ENCODE data around the gene GIPC1. TPM values are rescaled to one million over a fixed set of nuclear protein-coding genes. Genes with fewer than 3 reads are reported as not detected.
A peak's percentile ranks its signal among the peaks of the same experiment; 100 is the strongest.

The GIPC1 gene
- total and polyA plus RNA-seq, 9 donors: 14.7 to 64.5 (median 40.9) TPM

DNA sequence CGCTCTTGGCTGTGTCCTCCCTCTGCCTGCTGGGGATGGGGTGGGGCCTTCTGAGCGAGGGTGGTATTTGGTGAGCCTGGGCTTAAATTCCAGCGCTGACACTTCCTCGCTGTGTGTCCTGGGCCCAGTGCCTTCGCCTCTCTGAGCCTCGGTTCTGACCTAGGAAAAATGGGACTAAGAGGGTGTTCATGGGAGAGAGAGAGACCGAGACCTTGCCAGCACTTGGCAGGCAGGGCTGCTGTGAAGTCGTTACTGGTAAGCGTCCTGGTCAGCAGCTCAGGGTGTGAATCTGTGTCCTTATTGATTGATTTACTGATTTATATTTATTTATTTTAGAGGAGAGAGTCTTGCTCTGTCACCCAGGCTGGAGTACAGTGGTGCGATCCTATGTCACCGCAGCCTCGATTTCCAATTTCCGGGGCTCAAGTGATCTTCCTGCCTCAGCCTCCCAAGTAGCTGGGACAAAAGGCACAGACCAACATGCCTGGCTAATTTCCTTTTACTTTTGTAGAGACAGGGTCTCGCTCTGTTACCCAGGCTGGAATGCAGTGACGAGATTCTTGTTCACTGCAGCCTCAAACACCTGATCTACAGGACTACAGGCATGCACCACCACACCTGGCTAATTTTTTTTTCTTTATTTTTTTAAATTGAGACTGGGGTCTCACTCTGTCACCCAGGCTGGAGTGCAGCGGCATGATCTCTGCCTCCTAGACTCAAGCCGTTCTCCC lies 60.4 kb downstream of the GIPC1 start:
- H3K4me1 ChIP-seq (ENCODE audit: insufficient read depth): peaks cover 14% of the 10 kb centered on the region
- no peaks in the 10 kb centered on the region for H3K36me3 ChIP-seq
- no peak for DNase-seq
- H3K27me3 ChIP-seq: no peaks in the 10 kb centered on the region
- no peak overlapping the region for H3K4me3 ChIP-seq
- H3K27ac ChIP-seq: no peak overlapping the region
- intact Hi-C loops (cut with DNase I): no loop called here
- H3K9me3 ChIP-seq: no peaks in the 10 kb centered on the region
- TF ChIP-seq, protein P1, sequence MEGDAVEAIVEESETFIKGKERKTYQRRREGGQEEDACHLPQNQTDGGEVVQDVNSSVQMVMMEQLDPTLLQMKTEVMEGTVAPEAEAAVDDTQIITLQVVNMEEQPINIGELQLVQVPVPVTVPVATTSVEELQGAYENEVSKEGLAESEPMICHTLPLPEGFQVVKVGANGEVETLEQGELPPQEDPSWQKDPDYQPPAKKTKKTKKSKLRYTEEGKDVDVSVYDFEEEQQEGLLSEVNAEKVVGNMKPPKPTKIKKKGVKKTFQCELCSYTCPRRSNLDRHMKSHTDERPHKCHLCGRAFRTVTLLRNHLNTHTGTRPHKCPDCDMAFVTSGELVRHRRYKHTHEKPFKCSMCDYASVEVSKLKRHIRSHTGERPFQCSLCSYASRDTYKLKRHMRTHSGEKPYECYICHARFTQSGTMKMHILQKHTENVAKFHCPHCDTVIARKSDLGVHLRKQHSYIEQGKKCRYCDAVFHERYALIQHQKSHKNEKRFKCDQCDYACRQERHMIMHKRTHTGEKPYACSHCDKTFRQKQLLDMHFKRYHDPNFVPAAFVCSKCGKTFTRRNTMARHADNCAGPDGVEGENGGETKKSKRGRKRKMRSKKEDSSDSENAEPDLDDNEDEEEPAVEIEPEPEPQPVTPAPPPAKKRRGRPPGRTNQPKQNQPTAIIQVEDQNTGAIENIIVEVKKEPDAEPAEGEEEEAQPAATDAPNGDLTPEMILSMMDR (IDR thresholded peaks at IDR 0.05): no peak
- TF ChIP-seq EP300 (IDR thresholded peaks at IDR 0.05): no peak
- TF ChIP-seq POLR2A (IDR thresholded peaks at IDR 0.05): no peak
- WGBS, 3 donors: 75 to 83% (median 80%) methylated on average over 16 to 17 of the region's 17 CpGs

DNA sequence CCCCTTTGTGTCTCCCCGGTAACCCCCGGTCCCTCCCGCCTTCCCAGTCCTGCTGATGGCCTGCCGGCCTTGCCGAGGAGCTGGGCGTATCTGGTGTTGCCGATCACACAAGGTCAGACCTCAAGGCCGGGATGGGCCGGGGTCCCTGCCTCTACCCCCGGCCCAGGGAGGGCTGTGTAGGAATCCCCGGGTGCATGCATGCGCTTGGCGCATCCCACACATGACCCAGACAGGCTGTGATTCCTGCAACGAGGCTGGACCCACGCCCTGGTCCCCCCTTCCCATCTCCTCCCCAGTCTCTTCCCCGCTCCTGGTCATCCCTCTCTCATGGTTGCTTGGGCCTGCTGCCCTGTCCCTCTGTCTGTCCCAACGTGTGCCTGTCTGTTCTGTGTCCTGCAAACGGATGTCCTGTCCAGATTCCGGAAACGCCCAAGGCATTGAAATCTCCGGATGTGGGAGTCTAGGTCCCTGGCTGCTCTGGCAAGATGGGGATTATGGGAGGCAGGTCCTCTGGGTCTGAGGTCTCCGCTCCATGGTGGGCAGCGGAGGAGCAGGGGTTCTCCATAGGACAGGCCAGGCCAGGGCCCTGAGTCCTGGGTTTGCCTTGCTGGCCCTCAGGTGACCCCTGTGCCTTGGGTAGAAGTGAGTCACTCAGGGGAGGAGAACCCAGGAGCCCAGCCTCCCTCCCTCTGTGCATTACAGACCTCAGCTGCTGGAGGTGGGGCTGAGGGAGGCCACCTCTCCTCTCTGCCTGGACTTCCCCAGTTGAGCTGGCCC lies 61.2 kb downstream of the GIPC1 start:
- DNase-seq: peak in 4 of 5 donors; percentile 41 to 65 (median 52)
- Histone ChIP-seq H3K27me3 (no peaks in the 10 kb centered on the region), H3K4me1 (ENCODE audit: insufficient read depth) (peaks cover 14% of the 10 kb centered on the region), H3K4me3 (peak overlapping the region; percentile 69), H3K27ac (peak overlapping the region in 1 of 2 donors; percentile 67), H3K36me3 (no peaks in the 10 kb centered on the region), H3K9me3 (no peaks in the 10 kb centered on the region)
- WGBS, 3 donors: 18 to 32% (median 26%) methylated on average over 23 of the region's 23 CpGs
- intact Hi-C loops (cut with DNase I): no loop called here
- TF ChIP-seq POLR2A (IDR thresholded peaks at IDR 0.05): no peak
- no peak for TF ChIP-seq EP300 (IDR thresholded peaks at IDR 0.05)
- TF ChIP-seq, protein P1 (IDR thresholded peaks at IDR 0.05): no peak

DNA sequence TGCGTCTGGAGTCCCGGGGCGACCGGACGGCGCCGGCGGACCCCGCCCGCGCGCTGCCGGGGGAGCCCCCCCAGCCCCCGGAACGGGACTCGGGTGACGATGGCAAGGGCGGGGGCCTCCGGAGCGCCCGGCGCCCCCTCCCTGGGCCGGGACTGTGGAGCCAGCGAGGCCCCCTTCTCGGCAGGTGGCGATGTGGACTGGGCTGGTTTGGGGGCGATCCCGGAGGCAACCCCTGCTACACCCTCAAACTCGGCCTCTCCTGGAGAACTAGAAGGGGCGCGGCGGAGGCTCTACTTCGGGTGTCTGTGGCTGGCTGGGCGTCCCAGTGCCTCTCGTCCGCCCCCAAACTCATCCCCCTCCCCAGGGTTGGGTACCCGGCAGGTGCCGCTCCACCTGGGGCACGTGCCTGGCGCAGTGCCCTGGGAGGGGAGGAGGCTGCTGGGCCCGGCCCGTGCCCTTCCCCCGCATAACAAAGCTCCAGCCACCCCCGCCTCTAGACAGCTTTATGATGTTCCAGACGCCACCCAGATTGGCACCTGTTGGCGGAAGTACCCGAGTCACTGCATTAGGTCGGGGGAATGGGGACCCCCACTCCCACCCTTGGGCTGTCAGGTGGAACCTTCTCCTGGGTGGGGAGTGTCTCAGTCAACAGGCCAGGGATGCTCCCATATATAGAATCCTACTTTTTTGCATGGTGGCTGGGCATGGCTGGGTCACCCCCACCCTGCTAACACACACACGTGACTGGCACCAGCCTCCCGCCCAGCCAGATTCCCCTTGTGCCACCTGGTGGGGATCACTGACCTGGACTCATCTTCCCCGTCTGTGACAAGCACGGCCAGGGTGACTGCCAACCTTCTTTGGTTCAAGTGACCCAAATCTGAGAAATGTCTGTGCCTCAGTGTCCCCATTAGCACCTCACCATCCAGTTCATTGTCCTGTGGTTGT lies 62.1 kb downstream of the GIPC1 start:
- intact Hi-C loops (cut with DNase I): no loop called here
- Histone ChIP-seq H3K27me3 (no peaks in the 10 kb centered on the region), H3K9me3 (no peaks in the 10 kb centered on the region), H3K36me3 (no peaks in the 10 kb centered on the region), H3K27ac (peak overlapping the region in 1 of 2 donors; percentile 67), H3K4me1 (ENCODE audit: insufficient read depth) (peaks cover 14% of the 10 kb centered on the region), H3K4me3 (peak overlapping the region; percentile 69)
- WGBS, 3 donors: 6% methylated on average over 27 to 52 of the region's 52 CpGs
- DNase-seq: peak in 4 of 5 donors; percentile 29 to 57 (median 48)
- TF ChIP-seq EP300 (IDR thresholded peaks at IDR 0.05) (no peak), POLR2A (IDR thresholded peaks at IDR 0.05) (no peak)
- TF ChIP-seq, protein P1 (IDR thresholded peaks at IDR 0.05): no peak

Measured in ovary (tissue), 9 donors.